ENCODE data around the gene FCHSD2.
"Not testable (repeated sequence)": the region's sequence is repeated elsewhere in the genome, so short reads cannot be mapped to it uniquely, and the experiment has no call there.

FCHSD2 gene

GRCh38 chr11:73003088-73003487 is 139.0 kb downstream of the FCHSD2 start:
- Mint-ChIP-seq H3K4me1 (ENCODE audit: low read depth) (peaks cover 33% of the 10 kb centered on the region), H3K9me3 (no peaks in the 10 kb centered on the region), H3K27ac (no peak overlapping the region)

GRCh38 chr11:73002214-73002613 is 139.9 kb downstream of the FCHSD2 start:
- Mint-ChIP-seq H3K27me3 (no peaks in the 10 kb centered on the region), H3K36me3 (ENCODE audit: low read depth) (peaks cover 21% of the 10 kb centered on the region), H3K4me3 (no peak overlapping the region), H3K27ac (no peak overlapping the region), H3K4me1 (ENCODE audit: low read depth) (peaks cover 35% of the 10 kb centered on the region), H3K9me3 (no peaks in the 10 kb centered on the region)
- intact Hi-C loops (cut with micrococcal nuclease): no loop called here

More at GRCh38 chr11:73003088-73003487, 139.0 kb downstream of the FCHSD2 start:
- Mint-ChIP-seq H3K36me3 (ENCODE audit: low read depth) (peaks cover 21% of the 10 kb centered on the region), H3K27me3 (no peaks in the 10 kb centered on the region), H3K4me3 (no peak overlapping the region)
- intact Hi-C loops (cut with micrococcal nuclease): no loop called here

- Mint-ChIP-seq H3K27ac (no peak overlapping the region), H3K4me3 (no peak overlapping the region), H3K4me1 (ENCODE audit: low read depth) (peaks cover 39% of the 10 kb centered on the region), H3K9me3 (no peaks in the 10 kb centered on the region), H3K27me3 (no peaks in the 10 kb centered on the region), H3K36me3 (ENCODE audit: low read depth) (peaks cover 19% of the 10 kb centered on the region)
- intact Hi-C loops (cut with micrococcal nuclease): no loop called here
These were observed 140.5 kb downstream of the FCHSD2 start for GRCh38 chr11:73001615-73002014.

GRCh38 chr11:72998676-72999075 is 143.4 kb downstream of the FCHSD2 start:
- Mint-ChIP-seq H3K9me3 (no peaks in the 10 kb centered on the region), H3K36me3 (ENCODE audit: low read depth) (peaks cover 17% of the 10 kb centered on the region), H3K27ac (no peak overlapping the region), H3K4me1 (ENCODE audit: low read depth) (peaks cover 24% of the 10 kb centered on the region), H3K4me3 (no peak overlapping the region), H3K27me3 (no peaks in the 10 kb centered on the region)
- intact Hi-C loops (cut with micrococcal nuclease): no loop called here

- Mint-ChIP-seq H3K27me3 (no peaks in the 10 kb centered on the region), H3K4me1 (ENCODE audit: low read depth) (peaks cover 19% of the 10 kb centered on the region), H3K27ac (peak overlapping the region; percentile 15), H3K4me3 (no peak overlapping the region), H3K9me3 (no peaks in the 10 kb centered on the region), H3K36me3 (ENCODE audit: low read depth) (peaks cover 17% of the 10 kb centered on the region)
- intact Hi-C loops (cut with micrococcal nuclease): no loop called here
These were observed 145.2 kb downstream of the FCHSD2 start for GRCh38 chr11:72996959-72997358.

GRCh38 chr11:72989727-72990126 is 152.4 kb downstream of the FCHSD2 start:
- H3K36me3 Mint-ChIP-seq (ENCODE audit: low read depth): peaks cover 24% of the 10 kb centered on the region
- H3K27me3 Mint-ChIP-seq: no peaks in the 10 kb centered on the region
- no peaks in the 10 kb centered on the region for H3K9me3 Mint-ChIP-seq
- peak overlapping the region; percentile 29 for H3K27ac Mint-ChIP-seq
- peaks cover 46% of the 10 kb centered on the region for H3K4me1 Mint-ChIP-seq (ENCODE audit: low read depth)
- H3K4me3 Mint-ChIP-seq: no peak overlapping the region
- intact Hi-C loops (cut with micrococcal nuclease): no loop called here

- H3K9me3 Mint-ChIP-seq: no peaks in the 10 kb centered on the region
- intact Hi-C loops (cut with micrococcal nuclease): no loop called here
- H3K4me1 Mint-ChIP-seq (ENCODE audit: low read depth): peaks cover 46% of the 10 kb centered on the region
- no peak overlapping the region for H3K27ac Mint-ChIP-seq
- H3K36me3 Mint-ChIP-seq (ENCODE audit: low read depth): peaks cover 25% of the 10 kb centered on the region
- no peaks in the 10 kb centered on the region for H3K27me3 Mint-ChIP-seq
- H3K4me3 Mint-ChIP-seq: no peak overlapping the region
These were observed 153.3 kb downstream of the FCHSD2 start for GRCh38 chr11:72988821-72989220.

- peaks cover 35% of the 10 kb centered on the region for H3K36me3 Mint-ChIP-seq (ENCODE audit: low read depth)
- intact Hi-C loops (cut with micrococcal nuclease): no loop called here
- H3K27ac Mint-ChIP-seq: peak overlapping the region; percentile 25
- H3K9me3 Mint-ChIP-seq: no peaks in the 10 kb centered on the region
- peaks cover 40% of the 10 kb centered on the region for H3K4me1 Mint-ChIP-seq (ENCODE audit: low read depth)
- H3K4me3 Mint-ChIP-seq: no peak overlapping the region
- H3K27me3 Mint-ChIP-seq: no peaks in the 10 kb centered on the region
These were observed 156.5 kb downstream of the FCHSD2 start for GRCh38 chr11:72985645-72986044.

GRCh38 chr11:72984453-72985077 is 157.6 kb downstream of the FCHSD2 start:
- Mint-ChIP-seq H3K9me3 (no peaks in the 10 kb centered on the region), H3K36me3 (ENCODE audit: low read depth) (peaks cover 42% of the 10 kb centered on the region), H3K4me3 (no peak overlapping the region), H3K27ac (no peak overlapping the region), H3K27me3 (no peaks in the 10 kb centered on the region), H3K4me1 (ENCODE audit: low read depth) (peaks cover 37% of the 10 kb centered on the region)
- intact Hi-C loops (cut with micrococcal nuclease): no loop called here

GRCh38 chr11:72983560-72983959 is 158.6 kb downstream of the FCHSD2 start:
- Mint-ChIP-seq H3K36me3 (ENCODE audit: low read depth) (peaks cover 52% of the 10 kb centered on the region), H3K4me1 (ENCODE audit: low read depth) (peaks cover 45% of the 10 kb centered on the region)

GRCh38 chr11:72981971-72982685 is 160.0 kb downstream of the FCHSD2 start:
- no peaks in the 10 kb centered on the region for H3K27me3 Mint-ChIP-seq
- intact Hi-C loops (cut with micrococcal nuclease): no loop called here
- peaks cover 42% of the 10 kb centered on the region for H3K36me3 Mint-ChIP-seq (ENCODE audit: low read depth)
- no peak overlapping the region for H3K27ac Mint-ChIP-seq
- no peak overlapping the region for H3K4me3 Mint-ChIP-seq
- no peaks in the 10 kb centered on the region for H3K9me3 Mint-ChIP-seq
- H3K4me1 Mint-ChIP-seq (ENCODE audit: low read depth): peaks cover 42% of the 10 kb centered on the region

More at GRCh38 chr11:72983560-72983959, 158.6 kb downstream of the FCHSD2 start:
- Mint-ChIP-seq H3K27me3 (no peaks in the 10 kb centered on the region), H3K4me3 (no peak overlapping the region), H3K9me3 (no peaks in the 10 kb centered on the region), H3K27ac (no peak overlapping the region)
- intact Hi-C loops (cut with micrococcal nuclease): no loop called here

- Mint-ChIP-seq H3K36me3 (ENCODE audit: low read depth) (peaks cover 38% of the 10 kb centered on the region), H3K4me1 (ENCODE audit: low read depth) (peaks cover 42% of the 10 kb centered on the region), H3K27ac (peak overlapping the region; percentile 39), H3K9me3 (no peaks in the 10 kb centered on the region), H3K27me3 (no peaks in the 10 kb centered on the region), H3K4me3 (peak overlapping the region; percentile 9)
- intact Hi-C loops (cut with micrococcal nuclease): no loop called here
These were observed 161.0 kb downstream of the FCHSD2 start for GRCh38 chr11:72981080-72981479.

GRCh38 chr11:72977782-72978181 is 164.3 kb downstream of the FCHSD2 start:
- Mint-ChIP-seq H3K4me1 (ENCODE audit: low read depth) (peaks cover 54% of the 10 kb centered on the region), H3K36me3 (ENCODE audit: low read depth) (peaks cover 41% of the 10 kb centered on the region)
- H3K27me3 Mint-ChIP-seq; H3K4me3 Mint-ChIP-seq; H3K9me3 Mint-ChIP-seq; intact Hi-C loops (cut with micrococcal nuclease); H3K27ac Mint-ChIP-seq: not testable (repeated sequence)

- H3K4me3 Mint-ChIP-seq; H3K27me3 Mint-ChIP-seq; intact Hi-C loops (cut with micrococcal nuclease); H3K9me3 Mint-ChIP-seq: not testable (repeated sequence)
- Mint-ChIP-seq H3K36me3 (ENCODE audit: low read depth) (peaks cover 36% of the 10 kb centered on the region), H3K27ac (peak overlapping the region; percentile 88), H3K4me1 (ENCODE audit: low read depth) (peaks cover 50% of the 10 kb centered on the region)
These were observed 165.6 kb downstream of the FCHSD2 start for GRCh38 chr11:72976522-72976892.
